ENCODE measurements around the gene ELP2.

ELP2 gene

DNA sequence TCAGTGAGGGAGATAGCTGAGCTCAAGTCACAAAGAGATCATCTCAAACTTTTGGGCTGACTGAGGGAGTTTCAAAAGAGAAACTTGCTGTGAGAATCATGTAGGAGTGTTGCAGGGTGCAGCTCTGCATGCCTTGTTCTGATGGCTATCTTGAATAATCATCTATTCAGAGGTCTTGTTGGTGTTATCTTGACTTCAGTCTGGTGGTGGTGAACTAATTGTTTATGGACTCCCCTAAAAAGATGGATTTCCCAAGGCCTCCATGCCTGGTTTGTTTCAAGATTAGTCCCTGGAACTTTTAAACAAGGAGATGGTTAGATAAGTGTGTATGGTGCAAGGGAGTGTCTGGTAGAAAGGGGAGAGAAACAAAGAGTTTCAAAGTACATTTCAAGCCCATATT lies 30.4 kb upstream of the ELP2 start:
- H2BK12ac ChIP-seq (ENCODE audit: low read length), result no peak overlapping the region
- no peak overlapping the region for H2BK120ac ChIP-seq (ENCODE audit: low read depth, low read length)
- no peak overlapping the region for H3K4me2 ChIP-seq (ENCODE audit: insufficient read depth, low read length, poor library complexity, severe bottlenecking)
- no peak overlapping the region for H3K4me3 ChIP-seq (ENCODE audit: low read length in 2 of 2)
- no peaks in the 10 kb centered on the region for H3K36me3 ChIP-seq (replicated peaks in 1 of 2; ENCODE audit: control insufficient read depth in 2 of 2, insufficient read depth in 2 of 2, low read length in 2 of 2)
- no peak overlapping the region for H3K18ac ChIP-seq (ENCODE audit: low read length)
- no peak overlapping the region for H4K91ac ChIP-seq (ENCODE audit: low read depth, low read length, poor library complexity)
- H3K27ac ChIP-seq (replicated peaks; ENCODE audit: low read length), result no peak overlapping the region
- H3K14ac ChIP-seq (ENCODE audit: low read length), result no peak overlapping the region
- H3K4me1 ChIP-seq (ENCODE audit: control insufficient read depth in 2 of 2, insufficient read depth in 1 of 2, low read depth in 1 of 2, low read length in 2 of 2), result no peaks in the 10 kb centered on the region
- no peak overlapping the region for H2AK5ac ChIP-seq (ENCODE audit: low read depth, low read length)
- no peak for DNase-seq (ENCODE audit: low spot score)
- H3K9me3 ChIP-seq (replicated peaks in 1 of 2; ENCODE audit: control insufficient read depth in 2 of 2, insufficient read depth in 1 of 2, low read depth in 1 of 2, low read length in 2 of 2), result peaks cover 5 to 13% of the 10 kb centered on the region in 2 donors
- H3K23ac ChIP-seq (ENCODE audit: low read depth, low read length, poor library complexity), result no peak overlapping the region
- no peaks in the 10 kb centered on the region for H3K79me1 ChIP-seq (ENCODE audit: low read depth, low read length)
- no peak overlapping the region for H3K4ac ChIP-seq (ENCODE audit: low read length)
- no peak overlapping the region for H3K9ac ChIP-seq (ENCODE audit: low read depth, low read length, poor library complexity)
- H2BK5ac ChIP-seq (ENCODE audit: low read length), result no peak overlapping the region
- no peak overlapping the region for H4K8ac ChIP-seq (ENCODE audit: low read depth, low read length)
- no peak overlapping the region for H2AFZ ChIP-seq (ENCODE audit: low read length)
- H2BK15ac ChIP-seq (ENCODE audit: low read length), result no peak overlapping the region
- H3K27me3 ChIP-seq (ENCODE audit: control insufficient read depth in 3 of 3, insufficient read depth in 3 of 3, low read depth in 1 of 3, low read length in 3 of 3), result no peaks in the 10 kb centered on the region

DNA sequence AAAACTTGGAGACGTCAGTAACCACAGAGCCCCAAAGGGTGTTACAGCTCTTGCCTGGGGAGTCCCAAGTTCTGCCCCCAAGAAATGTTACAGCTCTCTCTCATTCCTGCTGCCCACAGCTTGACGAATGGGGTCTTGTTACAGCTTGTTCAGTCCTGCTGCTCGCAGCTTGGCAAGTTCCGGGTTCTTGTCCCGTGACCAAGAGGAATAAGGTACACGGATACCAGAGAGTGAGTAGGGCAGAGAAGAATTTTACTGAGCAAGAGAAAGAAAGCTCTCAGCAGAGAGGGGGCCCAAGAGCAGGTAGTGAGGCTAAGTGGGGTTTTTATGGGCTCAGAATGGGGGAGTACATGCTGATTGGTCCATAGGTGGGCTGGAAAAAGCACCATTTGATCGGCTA lies 27.8 kb upstream of the ELP2 start:
- no peak overlapping the region for H2BK15ac ChIP-seq (ENCODE audit: low read length)
- H2BK5ac ChIP-seq (ENCODE audit: low read length), result no peak overlapping the region
- no peak overlapping the region for H3K4ac ChIP-seq (ENCODE audit: low read length)
- H3K9ac ChIP-seq (ENCODE audit: low read depth, low read length, poor library complexity), result no peak overlapping the region
- H4K91ac ChIP-seq (ENCODE audit: low read depth, low read length, poor library complexity), result no peak overlapping the region
- H2BK12ac ChIP-seq (ENCODE audit: low read length), result no peak overlapping the region
- no peak overlapping the region for H3K18ac ChIP-seq (ENCODE audit: low read length)
- no peaks in the 10 kb centered on the region for H3K79me1 ChIP-seq (ENCODE audit: low read depth, low read length)
- no peak overlapping the region for H3K4me2 ChIP-seq (ENCODE audit: insufficient read depth, low read length, poor library complexity, severe bottlenecking)
- no CpG with 5 or more reads among the region's 7 CpGs for WGBS, 2 donors (ENCODE audit: extremely low coverage in 2 of 2, insufficient read length in 2 of 2, insufficient replicate concordance in 1 of 2)
- no peak overlapping the region for H3K14ac ChIP-seq (ENCODE audit: low read length)
- H3K27ac ChIP-seq (replicated peaks; ENCODE audit: low read length), result no peak overlapping the region
- H2AFZ ChIP-seq (ENCODE audit: low read length), result no peak overlapping the region
- no peaks in the 10 kb centered on the region for H3K36me3 ChIP-seq (replicated peaks in 1 of 2; ENCODE audit: control insufficient read depth in 2 of 2, insufficient read depth in 2 of 2, low read length in 2 of 2)
- peaks cover 5 to 13% of the 10 kb centered on the region in 2 donors for H3K9me3 ChIP-seq (replicated peaks in 1 of 2; ENCODE audit: control insufficient read depth in 2 of 2, insufficient read depth in 1 of 2, low read depth in 1 of 2, low read length in 2 of 2)
- H3K4me3 ChIP-seq (ENCODE audit: low read length in 2 of 2), result no peak overlapping the region
- no peak overlapping the region for H3K23ac ChIP-seq (ENCODE audit: low read depth, low read length, poor library complexity)
- H4K8ac ChIP-seq (ENCODE audit: low read depth, low read length), result no peak overlapping the region
- no peaks in the 10 kb centered on the region for H3K27me3 ChIP-seq (ENCODE audit: control insufficient read depth in 3 of 3, insufficient read depth in 3 of 3, low read depth in 1 of 3, low read length in 3 of 3)
- H3K4me1 ChIP-seq (ENCODE audit: control insufficient read depth in 2 of 2, insufficient read depth in 1 of 2, low read depth in 1 of 2, low read length in 2 of 2), result no peaks in the 10 kb centered on the region
- no peak overlapping the region for H2AK5ac ChIP-seq (ENCODE audit: low read depth, low read length)
- DNase-seq (ENCODE audit: low spot score), result no peak
- H2BK120ac ChIP-seq (ENCODE audit: low read depth, low read length), result no peak overlapping the region

DNA sequence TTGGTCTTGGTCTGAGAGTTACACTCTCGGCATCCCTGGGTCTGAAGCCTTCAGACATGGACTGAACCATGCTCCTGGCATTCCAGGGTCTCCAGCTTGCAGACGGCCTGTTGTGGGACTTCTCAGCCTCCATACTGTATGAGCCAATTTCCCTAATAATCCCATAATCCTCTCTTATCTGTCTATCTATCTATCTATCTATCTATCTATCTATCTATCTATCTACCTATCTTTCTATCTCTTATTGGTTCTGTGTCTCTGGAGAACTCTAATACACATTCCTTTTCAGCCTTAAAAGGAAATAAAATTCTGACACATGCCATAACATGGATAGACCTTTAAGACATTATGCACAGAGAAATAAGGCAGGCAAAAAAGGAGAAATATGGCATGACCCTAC lies 24.9 kb upstream of the ELP2 start:
- WGBS, 2 donors (ENCODE audit: extremely low coverage in 2 of 2, insufficient read length in 2 of 2, insufficient replicate concordance in 1 of 2), result no CpG with 5 or more reads among the region's 2 CpGs

DNA sequence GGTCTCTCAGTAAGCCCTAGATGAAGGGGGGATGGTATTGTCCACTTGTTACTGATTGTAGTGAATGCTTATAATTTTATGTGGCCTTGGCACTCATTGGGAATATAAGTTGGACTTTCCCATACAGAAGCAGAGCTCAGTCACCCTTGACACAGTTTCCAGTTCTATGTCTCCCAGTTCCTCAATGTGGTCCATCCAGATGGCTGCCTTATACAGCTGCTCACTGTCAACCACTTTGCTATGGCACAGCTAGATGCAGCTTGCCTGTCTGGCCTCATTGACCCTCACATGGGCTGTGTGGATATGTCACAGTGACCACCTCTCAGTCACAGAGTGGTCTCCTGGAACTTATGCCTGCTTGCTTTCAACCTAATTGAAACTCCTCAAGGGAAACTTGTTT lies 22.2 kb upstream of the ELP2 start:
- Histone ChIP-seq H4K8ac (ENCODE audit: low read depth, low read length) (no peak overlapping the region), H3K14ac (ENCODE audit: low read length) (no peak overlapping the region), H4K91ac (ENCODE audit: low read depth, low read length, poor library complexity) (no peak overlapping the region), H3K79me1 (ENCODE audit: low read depth, low read length) (no peaks in the 10 kb centered on the region), H3K27me3 (ENCODE audit: control insufficient read depth in 3 of 3, insufficient read depth in 3 of 3, low read depth in 1 of 3, low read length in 3 of 3) (no peaks in the 10 kb centered on the region), H2BK5ac (ENCODE audit: low read length) (no peak overlapping the region), H2BK15ac (ENCODE audit: low read length) (no peak overlapping the region), H2AK5ac (ENCODE audit: low read depth, low read length) (no peak overlapping the region), H3K4me3 (ENCODE audit: low read length in 2 of 2) (peak overlapping the region in 1 of 2 donors; percentile 71), H3K36me3 (replicated peaks in 1 of 2; ENCODE audit: control insufficient read depth in 2 of 2, insufficient read depth in 2 of 2, low read length in 2 of 2) (peaks cover 11 to 53% of the 10 kb centered on the region in 2 donors), H3K4me1 (ENCODE audit: control insufficient read depth in 2 of 2, insufficient read depth in 1 of 2, low read depth in 1 of 2, low read length in 2 of 2) (no peaks in the 10 kb centered on the region), H3K9ac (ENCODE audit: low read depth, low read length, poor library complexity) (no peak overlapping the region), H3K9me3 (replicated peaks in 1 of 2; ENCODE audit: control insufficient read depth in 2 of 2, insufficient read depth in 1 of 2, low read depth in 1 of 2, low read length in 2 of 2) (peaks cover 0 to 5% of the 10 kb centered on the region in 2 donors), H2BK12ac (ENCODE audit: low read length) (no peak overlapping the region), H2BK120ac (ENCODE audit: low read depth, low read length) (no peak overlapping the region), H3K4ac (ENCODE audit: low read length) (no peak overlapping the region), H2AFZ (ENCODE audit: low read length) (no peak overlapping the region), H3K27ac (replicated peaks; ENCODE audit: low read length) (no peak overlapping the region), H3K18ac (ENCODE audit: low read length) (no peak overlapping the region), H3K4me2 (ENCODE audit: insufficient read depth, low read length, poor library complexity, severe bottlenecking) (no peak overlapping the region), H3K23ac (ENCODE audit: low read depth, low read length, poor library complexity) (no peak overlapping the region)
- no peak for DNase-seq (ENCODE audit: low spot score)

More for the DNA sequence above, 24.9 kb upstream of the ELP2 start:
- Histone ChIP-seq H3K4ac (ENCODE audit: low read length) (no peak overlapping the region), H3K9me3 (replicated peaks in 1 of 2; ENCODE audit: control insufficient read depth in 2 of 2, insufficient read depth in 1 of 2, low read depth in 1 of 2, low read length in 2 of 2) (peaks cover 5 to 13% of the 10 kb centered on the region in 2 donors), H3K27ac (replicated peaks; ENCODE audit: low read length) (no peak overlapping the region), H2BK5ac (ENCODE audit: low read length) (no peak overlapping the region), H3K27me3 (ENCODE audit: control insufficient read depth in 3 of 3, insufficient read depth in 3 of 3, low read depth in 1 of 3, low read length in 3 of 3) (no peaks in the 10 kb centered on the region), H3K79me1 (ENCODE audit: low read depth, low read length) (no peaks in the 10 kb centered on the region), H2BK120ac (ENCODE audit: low read depth, low read length) (peak overlapping the region; percentile 42), H3K9ac (ENCODE audit: low read depth, low read length, poor library complexity) (no peak overlapping the region), H3K4me3 (ENCODE audit: low read length in 2 of 2) (no peak overlapping the region), H4K91ac (ENCODE audit: low read depth, low read length, poor library complexity) (no peak overlapping the region), H3K18ac (ENCODE audit: low read length) (no peak overlapping the region), H2BK12ac (ENCODE audit: low read length) (no peak overlapping the region), H3K23ac (ENCODE audit: low read depth, low read length, poor library complexity) (no peak overlapping the region), H2BK15ac (ENCODE audit: low read length) (no peak overlapping the region), H2AFZ (ENCODE audit: low read length) (no peak overlapping the region), H3K36me3 (replicated peaks in 1 of 2; ENCODE audit: control insufficient read depth in 2 of 2, insufficient read depth in 2 of 2, low read length in 2 of 2) (peaks cover 2 to 25% of the 10 kb centered on the region in 2 donors), H3K14ac (ENCODE audit: low read length) (no peak overlapping the region), H2AK5ac (ENCODE audit: low read depth, low read length) (no peak overlapping the region), H4K8ac (ENCODE audit: low read depth, low read length) (no peak overlapping the region), H3K4me2 (ENCODE audit: insufficient read depth, low read length, poor library complexity, severe bottlenecking) (no peak overlapping the region), H3K4me1 (ENCODE audit: control insufficient read depth in 2 of 2, insufficient read depth in 1 of 2, low read depth in 1 of 2, low read length in 2 of 2) (no peaks in the 10 kb centered on the region)
- DNase-seq (ENCODE audit: low spot score), result no peak
